NT2/D1 (cell line): Measurements from ENCODE around the gene ABI3BP.
A peak's percentile ranks its signal among the peaks of the same experiment; 100 is the strongest.

ENCODE experiments used
- DNase-seq: peaks from one replicate; pipeline ENCODE4 v3.0.0-alpha.2; 2011; ENCODE audit warnings: low read depth, low spot score
- H3K27me3 ChIP-seq: 2 replicates; pipeline ENCODE4 v1.6.0; 2011; ENCODE audit warnings: mild to moderate bottlenecking; ENCODE audit not compliant: insufficient read length, insufficient read depth
- H3K36me3 ChIP-seq: 2 replicates; pipeline ENCODE4 v1.6.1; 2011; ENCODE audit warnings: mild to moderate bottlenecking, low read length, mixed read lengths; ENCODE audit not compliant: insufficient read depth, insufficient read length
- H3K4me1 ChIP-seq: 2 replicates; pipeline ENCODE4 v1.5.1; 2011; ENCODE audit not compliant: insufficient read depth, insufficient read length
- H3K4me3 ChIP-seq: 2 replicates; pipeline ENCODE4 v1.5.1; 2011; ENCODE audit warnings: low read depth; ENCODE audit not compliant: insufficient read length
- H3K9ac ChIP-seq: 2 replicates; pipeline ENCODE4 v1.6.0; 2011; ENCODE audit warnings: low read depth; ENCODE audit not compliant: insufficient read length
- H3K9me3 ChIP-seq: 2 replicates; pipeline ENCODE4 v1.5.1; 2011; ENCODE audit warnings: mild to moderate bottlenecking, low read length; ENCODE audit not compliant: insufficient read depth
- SUZ12 ChIP-seq: IDR thresholded peaks from 2 replicates; pipeline ENCODE4 v1.6.1; 2011; ENCODE audit not compliant: insufficient read length, insufficient read depth; ENCODE audit errors: extremely low read depth
- YY1 ChIP-seq: IDR thresholded peaks from 2 replicates; pipeline ENCODE4 v1.6.1; 2011; ENCODE audit not compliant: insufficient read length, insufficient read depth
- ZNF274 ChIP-seq: IDR thresholded peaks from 2 replicates; pipeline ENCODE4 v1.6.1; 2011; ENCODE audit warnings: mild to moderate bottlenecking, low read depth, low read length

Gene ABI3BP

GRCh38 chr3:100804631-100805030 is 188.6 kb downstream of the ABI3BP start:
- H3K4me1 ChIP-seq: no peaks in the 10 kb centered on the region
- H3K9me3 ChIP-seq: no peaks in the 10 kb centered on the region; the same call in 1 of the 2 replicates
- no peaks in the 10 kb centered on the region for H3K27me3 ChIP-seq
- no peak for DNase-seq
- no peaks in the 10 kb centered on the region for H3K36me3 ChIP-seq
- H3K4me3 ChIP-seq: no peak overlapping the region
- TF ChIP-seq ZNF274: peak; percentile 47; the same call in 1 of the 2 replicates
- no peak for TF ChIP-seq YY1
- TF ChIP-seq SUZ12: no peak
- H3K9ac ChIP-seq: no peak overlapping the region

DNA sequence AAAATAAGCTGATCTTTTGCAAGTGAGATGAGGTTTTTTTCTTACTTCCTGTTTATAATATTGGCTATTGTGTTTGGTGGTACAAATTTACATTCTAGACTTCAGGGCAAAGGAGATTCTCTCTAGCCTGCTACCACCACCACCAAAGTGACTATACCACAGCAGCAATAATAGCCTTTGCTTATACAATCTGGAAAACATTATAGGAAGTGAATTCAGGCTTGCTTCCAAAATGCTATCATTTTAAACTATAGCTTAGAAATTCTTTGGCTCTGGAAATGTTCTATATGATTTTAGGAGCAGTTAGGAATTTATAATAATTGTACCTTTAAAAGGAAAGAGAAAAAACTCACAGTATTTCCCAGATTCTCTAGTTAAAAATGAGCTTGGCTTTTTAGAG is 189.5 kb downstream of the ABI3BP start:
- no peaks in the 10 kb centered on the region; the same call in 1 of the 2 replicates for H3K9me3 ChIP-seq
- H3K27me3 ChIP-seq: no peaks in the 10 kb centered on the region
- no peaks in the 10 kb centered on the region for H3K36me3 ChIP-seq
- H3K9ac ChIP-seq: no peak overlapping the region
- H3K4me3 ChIP-seq: no peak overlapping the region
- TF ChIP-seq ZNF274 (no peak), SUZ12 (no peak), YY1 (no peak)
- H3K4me1 ChIP-seq: no peaks in the 10 kb centered on the region
- no peak for DNase-seq

- Histone ChIP-seq H3K9ac (no peak overlapping the region), H3K9me3 (no peaks in the 10 kb centered on the region; the same call in 1 of the 2 replicates), H3K27me3 (no peaks in the 10 kb centered on the region), H3K4me1 (no peaks in the 10 kb centered on the region), H3K4me3 (no peak overlapping the region), H3K36me3 (no peaks in the 10 kb centered on the region)
- no peak for TF ChIP-seq SUZ12
- TF ChIP-seq YY1: no peak
- no peak for TF ChIP-seq ZNF274
- DNase-seq: no peak
Observed at GRCh38 chr3:100802126-100802525, 191.1 kb downstream of the ABI3BP start.

GRCh38 chr3:100798012-100798411 is 195.2 kb downstream of the ABI3BP start:
- DNase-seq: no peak
- Histone ChIP-seq H3K4me3 (no peak overlapping the region), H3K36me3 (no peaks in the 10 kb centered on the region), H3K4me1 (no peaks in the 10 kb centered on the region), H3K9me3 (no peaks in the 10 kb centered on the region), H3K9ac (no peak overlapping the region), H3K27me3 (no peaks in the 10 kb centered on the region)
- TF ChIP-seq SUZ12 (no peak), YY1 (no peak), ZNF274 (no peak)

- Histone ChIP-seq H3K36me3 (no peaks in the 10 kb centered on the region), H3K9me3 (no peaks in the 10 kb centered on the region), H3K4me1 (no peaks in the 10 kb centered on the region), H3K9ac (no peak overlapping the region), H3K4me3 (no peak overlapping the region), H3K27me3 (no peaks in the 10 kb centered on the region)
- no peak for DNase-seq
- TF ChIP-seq SUZ12 (no peak), YY1 (no peak), ZNF274 (no peak)
Observed at GRCh38 chr3:100796556-100796955, 196.7 kb downstream of the ABI3BP start.

DNA sequence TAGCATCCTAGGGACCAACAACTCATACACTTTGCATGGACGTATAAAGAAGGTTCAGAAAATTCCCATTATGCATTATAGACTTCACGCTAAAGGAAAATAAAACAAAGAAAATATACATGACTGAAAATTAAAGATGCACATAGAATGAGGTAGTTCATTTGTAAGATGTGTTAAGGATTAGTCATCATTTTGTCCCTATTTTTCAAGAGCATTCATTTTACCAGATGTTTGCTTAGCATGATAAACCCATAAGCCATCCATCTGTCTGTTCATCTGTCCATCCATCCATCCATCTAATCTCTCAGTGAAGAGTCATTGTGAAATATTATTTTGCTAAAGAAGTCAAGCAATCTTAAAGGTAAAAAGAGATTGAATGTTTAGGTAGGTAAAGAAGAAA is 203.6 kb downstream of the ABI3BP start:
- Histone ChIP-seq H3K36me3 (no peaks in the 10 kb centered on the region), H3K4me1 (no peaks in the 10 kb centered on the region), H3K4me3 (no peak overlapping the region), H3K27me3 (no peaks in the 10 kb centered on the region), H3K9ac (no peak overlapping the region), H3K9me3 (peaks cover 13% of the 10 kb centered on the region)
- DNase-seq: no peak
- TF ChIP-seq ZNF274: no peak
- TF ChIP-seq YY1: no peak
- TF ChIP-seq SUZ12: no peak

GRCh38 chr3:100783619-100784018 is 209.6 kb downstream of the ABI3BP start:
- peaks cover 17% of the 10 kb centered on the region for H3K9me3 ChIP-seq
- no peaks in the 10 kb centered on the region for H3K36me3 ChIP-seq
- TF ChIP-seq YY1: no peak
- no peak for TF ChIP-seq ZNF274
- no peak for TF ChIP-seq SUZ12
- H3K4me3 ChIP-seq: no peak overlapping the region
- H3K27me3 ChIP-seq: no peaks in the 10 kb centered on the region
- no peaks in the 10 kb centered on the region for H3K4me1 ChIP-seq
- H3K9ac ChIP-seq: no peak overlapping the region
- DNase-seq: no peak

GRCh38 chr3:100782906-100783305 is 210.3 kb downstream of the ABI3BP start:
- Histone ChIP-seq H3K9me3 (peaks cover 17% of the 10 kb centered on the region), H3K4me3 (no peak overlapping the region), H3K9ac (no peak overlapping the region), H3K36me3 (no peaks in the 10 kb centered on the region), H3K4me1 (no peaks in the 10 kb centered on the region), H3K27me3 (no peaks in the 10 kb centered on the region)
- DNase-seq: no peak
- no peak for TF ChIP-seq ZNF274
- TF ChIP-seq YY1: no peak
- no peak for TF ChIP-seq SUZ12
